GM18505 (cell line): ENCODE results near the gene RNH1.

Experiments used
- ATAC-seq: cut with Tn5 transposase; IDR thresholded peaks from one replicate; pipeline ENCODE4 v1.9.1; 2021; ENCODE audit not compliant: unreplicated experiment
- POLR2A ChIP-seq: IDR thresholded peaks from 4 replicates; pipeline ENCODE4 v1.6.1; 2011; ENCODE audit warnings: borderline replicate concordance; ENCODE audit not compliant: insufficient read depth, insufficient read length; ENCODE audit errors: extremely low read depth

Gene RNH1

DNA sequence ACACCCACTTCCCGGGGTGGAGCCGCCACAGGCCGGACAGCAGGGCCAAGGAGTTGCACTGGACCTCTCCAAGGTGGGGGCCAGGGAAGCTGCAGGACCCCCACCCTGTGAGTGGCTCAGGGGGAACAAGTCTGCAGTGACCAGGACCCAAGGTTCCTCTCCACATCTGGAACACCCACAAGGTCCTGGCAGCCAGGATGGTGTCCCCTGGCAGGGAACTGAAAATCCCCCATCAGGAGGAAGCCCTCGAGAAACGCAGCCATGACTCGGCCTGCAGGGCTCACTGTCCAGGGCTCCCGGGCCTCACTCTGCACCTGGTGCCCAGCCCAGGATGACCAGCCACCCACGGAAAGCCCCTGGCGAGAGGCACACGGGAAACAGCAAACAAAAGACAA lies 11.5 kb downstream of the RNH1 start:
- no peak for TF ChIP-seq POLR2A
- no peak for ATAC-seq

DNA sequence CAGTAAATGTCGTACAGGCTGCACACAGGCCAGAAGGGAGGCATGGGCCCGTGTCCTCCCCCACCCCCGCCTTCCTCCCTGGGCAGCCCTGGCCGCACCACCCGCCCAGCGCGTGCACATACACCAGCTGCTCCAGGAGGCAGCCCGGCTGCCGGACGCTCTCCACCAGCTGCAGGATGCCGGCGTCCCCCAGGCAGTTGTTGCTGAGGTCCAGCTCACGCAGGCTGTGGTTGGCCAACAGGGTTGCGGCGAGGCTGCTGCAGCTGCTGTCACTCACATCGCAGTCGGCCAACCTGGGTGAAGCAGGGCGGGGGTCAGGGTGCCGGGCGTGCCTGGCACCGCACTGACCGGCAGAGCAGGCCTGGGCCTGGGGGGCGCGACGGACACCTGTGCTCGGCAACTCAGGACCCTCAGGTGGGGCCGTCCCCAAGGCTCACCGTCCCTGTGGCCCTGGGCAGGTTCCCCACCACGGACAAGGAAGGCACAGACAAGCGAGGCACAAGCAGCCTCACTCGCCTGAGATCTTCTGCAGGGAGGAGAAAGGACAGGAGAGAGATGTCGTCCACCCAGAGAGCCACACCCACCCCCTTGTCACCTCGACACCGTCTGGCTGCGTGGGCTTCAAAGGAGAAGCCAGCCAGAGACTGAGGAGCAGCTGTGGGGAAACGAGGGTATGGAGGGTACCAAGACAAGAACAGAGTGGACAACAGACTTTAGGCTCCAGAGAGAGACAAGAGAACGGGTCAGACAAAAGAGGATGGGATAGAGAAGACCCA lies 12.1 kb downstream of the RNH1 start:
- ATAC-seq, result no peak
- no peak for TF ChIP-seq POLR2A

DNA sequence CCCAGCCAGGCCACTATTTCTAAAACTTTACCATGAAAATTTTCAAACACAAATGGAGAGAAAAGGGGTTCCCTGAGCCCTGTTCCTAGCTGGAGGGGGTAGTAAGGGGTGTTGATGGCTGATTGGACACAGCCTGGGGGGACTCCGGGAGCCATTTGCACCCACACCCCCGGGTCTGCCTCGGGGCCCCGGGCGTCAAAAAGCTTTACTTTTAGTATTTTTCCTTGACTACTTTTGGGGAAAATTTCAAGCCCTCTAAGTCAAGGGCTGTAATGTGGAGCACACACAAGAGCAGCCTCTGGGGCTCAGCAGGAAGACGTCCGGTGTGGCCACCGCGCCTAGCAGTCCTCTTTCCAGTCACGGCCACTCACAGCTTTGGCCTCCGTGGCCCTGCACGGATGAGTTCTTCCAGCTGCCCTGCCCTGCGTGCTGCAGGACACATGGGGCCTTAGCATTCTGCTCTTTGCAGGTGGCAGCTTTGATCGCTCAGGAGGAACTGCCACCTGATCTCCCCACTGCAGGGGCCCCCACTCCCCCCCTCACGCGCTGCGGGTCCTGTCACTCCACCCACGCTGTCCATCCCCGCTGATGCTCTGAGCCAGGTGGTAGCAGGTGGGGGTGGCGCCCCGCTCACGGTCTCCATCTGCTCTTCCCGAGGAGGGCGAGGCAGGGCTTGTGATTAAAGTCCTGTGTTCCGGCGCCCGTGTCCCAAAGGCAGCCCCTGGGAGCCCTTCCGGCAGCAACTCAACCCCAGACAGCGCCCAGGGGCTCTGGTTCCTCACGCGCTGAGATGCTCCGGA lies 14.4 kb downstream of the RNH1 start:
- TF ChIP-seq POLR2A, result no peak
- ATAC-seq, result no peak

DNA sequence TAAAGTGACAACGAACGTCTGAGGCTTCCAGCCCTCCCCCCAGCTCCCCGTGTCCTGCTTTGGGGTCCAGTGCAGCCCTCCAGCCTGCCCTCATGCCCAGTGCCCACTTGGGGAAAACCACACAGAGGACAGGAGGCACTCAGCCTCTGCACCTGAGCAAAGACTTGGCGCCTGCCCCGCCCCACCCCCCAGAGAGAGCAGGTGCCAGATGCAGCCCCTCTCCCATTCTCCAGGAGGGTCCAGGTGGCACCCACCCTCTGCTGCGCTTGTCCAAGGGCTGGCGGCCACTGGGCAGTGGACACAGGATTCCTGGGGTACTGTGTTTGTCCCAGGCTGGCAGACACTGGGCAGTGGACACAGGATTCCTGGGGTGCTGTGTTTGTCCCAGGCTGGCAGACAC lies 15.7 kb downstream of the RNH1 start:
- no peak for TF ChIP-seq POLR2A
- ATAC-seq, result no peak

DNA sequence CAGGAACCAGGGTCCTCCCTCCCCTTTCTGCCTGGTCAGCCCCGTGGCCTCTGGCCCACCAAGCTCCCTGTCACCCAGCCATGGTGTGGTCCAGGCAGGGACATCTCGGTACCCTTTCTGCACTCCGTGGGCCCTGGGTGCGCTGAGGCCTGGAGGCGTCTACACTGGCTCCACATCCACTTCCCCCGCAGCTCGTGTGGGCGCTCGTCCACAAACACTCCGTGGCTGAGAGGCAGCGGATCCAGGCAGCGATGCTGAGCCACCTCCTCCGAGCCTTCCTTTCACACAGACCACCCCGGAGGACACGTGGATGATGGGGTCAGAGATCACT lies 16.1 kb downstream of the RNH1 start:
- TF ChIP-seq POLR2A, result no peak
- ATAC-seq, result no peak

DNA sequence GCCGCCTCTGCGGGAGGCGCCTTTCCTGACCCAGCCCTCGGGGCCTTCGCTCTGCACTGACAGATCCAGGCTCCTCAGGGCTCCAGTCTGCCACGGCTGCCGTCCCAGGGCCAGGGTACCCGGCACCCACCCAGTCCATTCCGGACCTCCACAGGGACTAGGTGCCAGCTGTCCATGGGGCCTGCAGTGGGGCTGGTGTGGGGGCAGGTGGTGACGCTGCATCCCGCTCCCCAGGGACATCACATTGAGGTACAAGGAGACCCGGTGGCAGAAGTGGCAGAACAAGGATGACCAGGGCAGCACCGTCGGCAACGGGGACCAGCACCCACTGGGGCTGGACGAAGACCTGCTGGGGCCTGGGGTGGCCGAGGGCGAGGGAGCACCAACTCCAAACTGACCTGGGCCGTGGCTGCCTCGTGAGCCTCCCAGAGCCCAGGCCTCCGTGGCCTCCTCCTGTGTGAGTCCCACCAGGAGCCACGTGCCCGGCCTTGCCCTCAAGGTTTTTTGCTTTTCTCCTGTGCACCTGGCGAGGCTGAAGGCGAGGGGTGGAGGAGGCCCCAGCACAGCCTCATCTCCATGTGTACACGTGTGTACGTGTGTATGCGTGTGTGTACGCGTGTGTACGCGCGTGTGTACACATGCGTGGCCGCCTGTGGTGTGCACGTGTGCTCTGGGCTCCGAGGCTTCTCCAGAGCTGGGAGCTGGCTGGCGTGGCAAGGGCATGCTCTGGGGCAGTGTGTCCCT lies 16.7 kb downstream of the RNH1 start:
- no peak for ATAC-seq
- TF ChIP-seq POLR2A, result no peak

DNA sequence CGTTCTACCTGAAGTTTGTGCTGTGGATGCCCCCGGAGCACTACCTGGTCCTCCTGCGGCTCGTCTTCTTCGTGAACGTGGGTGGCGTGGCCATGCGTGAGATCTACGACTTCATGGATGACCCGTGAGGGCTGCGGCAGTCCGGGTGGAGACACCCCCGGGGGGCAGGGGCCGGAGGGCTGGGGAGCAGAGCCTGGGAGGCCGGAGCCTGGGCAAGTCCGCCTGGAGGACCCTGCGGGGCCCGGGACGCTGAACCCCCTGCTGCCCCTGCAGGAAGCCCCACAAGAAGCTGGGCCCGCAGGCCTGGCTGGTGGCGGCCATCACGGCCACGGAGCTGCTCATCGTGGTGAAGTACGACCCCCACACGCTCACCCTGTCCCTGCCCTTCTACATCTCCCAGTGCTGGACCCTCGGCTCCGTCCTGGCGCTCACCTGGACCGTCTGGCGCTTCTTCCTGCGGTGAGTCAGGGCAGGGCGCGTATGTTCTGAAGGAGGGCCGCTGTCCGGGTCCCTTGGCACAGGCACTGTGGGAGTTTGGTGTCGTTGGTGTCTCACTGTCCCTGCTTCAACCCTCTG lies 17.3 kb downstream of the RNH1 start:
- TF ChIP-seq POLR2A, result no peak
- ATAC-seq, result no peak

DNA sequence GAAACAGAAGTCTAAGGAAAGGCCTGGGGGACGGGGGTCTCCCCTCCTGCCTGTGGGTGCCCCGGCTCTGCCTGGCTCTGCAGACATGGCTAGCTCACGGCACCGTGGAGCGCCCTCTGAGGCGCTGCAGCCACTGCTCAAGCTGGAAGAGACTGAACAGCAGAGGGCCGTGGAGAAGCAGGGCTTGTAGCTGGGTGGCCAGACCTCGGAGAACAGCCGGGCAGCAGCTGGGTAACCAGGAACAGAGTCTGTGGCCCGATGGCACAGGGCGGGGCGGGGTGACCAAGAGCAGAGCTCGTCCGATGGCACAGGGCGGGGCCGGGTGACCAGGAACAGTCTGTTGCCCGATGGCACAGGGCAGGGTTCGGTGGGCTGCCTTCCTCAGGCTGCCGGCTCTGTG lies 18.1 kb downstream of the RNH1 start:
- no peak for TF ChIP-seq POLR2A

DNA sequence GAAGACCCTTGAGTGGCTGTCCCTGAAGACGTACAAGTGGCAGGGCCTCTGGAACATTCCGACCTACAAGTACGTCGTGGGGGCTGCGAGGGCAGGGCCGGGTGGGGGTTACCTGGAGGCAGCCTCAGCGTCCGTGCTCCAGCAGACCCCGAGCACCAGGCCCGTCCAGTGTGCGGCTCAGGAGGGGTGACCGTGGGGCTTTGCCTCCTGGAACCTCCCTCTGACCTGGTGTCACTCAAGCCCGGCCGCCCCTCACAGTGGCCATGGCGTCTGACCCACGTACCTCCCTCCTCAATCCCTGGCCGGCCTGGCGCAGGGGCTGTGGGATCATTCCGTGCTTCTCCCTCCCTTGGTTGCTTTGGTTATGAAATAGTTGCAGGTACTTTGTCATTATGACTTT lies 18.5 kb downstream of the RNH1 start:
- no peak for ATAC-seq
- no peak for TF ChIP-seq POLR2A

More for the DNA sequence above, 18.1 kb downstream of the RNH1 start:
- no peak for ATAC-seq

DNA sequence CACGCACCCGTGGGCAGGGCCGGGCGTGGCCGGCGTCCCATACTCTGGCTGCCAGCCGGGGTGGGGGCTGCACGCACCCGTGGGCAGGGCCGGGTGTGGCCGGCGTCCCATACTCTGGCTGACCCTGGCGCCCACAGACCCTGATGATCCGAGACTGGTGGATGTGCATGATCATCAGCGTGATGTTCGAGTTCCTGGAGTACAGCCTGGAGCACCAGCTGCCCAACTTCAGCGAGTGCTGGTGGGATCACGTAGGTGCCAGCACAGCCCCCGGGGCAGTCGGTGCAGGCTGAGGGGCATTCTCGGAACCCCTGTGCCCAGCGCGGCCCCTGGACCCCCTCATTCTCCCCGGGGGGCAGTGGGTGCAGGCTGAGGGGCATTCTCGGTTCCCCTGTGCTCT lies 19.0 kb downstream of the RNH1 start:
- no peak for TF ChIP-seq POLR2A
- ATAC-seq, result no peak

DNA sequence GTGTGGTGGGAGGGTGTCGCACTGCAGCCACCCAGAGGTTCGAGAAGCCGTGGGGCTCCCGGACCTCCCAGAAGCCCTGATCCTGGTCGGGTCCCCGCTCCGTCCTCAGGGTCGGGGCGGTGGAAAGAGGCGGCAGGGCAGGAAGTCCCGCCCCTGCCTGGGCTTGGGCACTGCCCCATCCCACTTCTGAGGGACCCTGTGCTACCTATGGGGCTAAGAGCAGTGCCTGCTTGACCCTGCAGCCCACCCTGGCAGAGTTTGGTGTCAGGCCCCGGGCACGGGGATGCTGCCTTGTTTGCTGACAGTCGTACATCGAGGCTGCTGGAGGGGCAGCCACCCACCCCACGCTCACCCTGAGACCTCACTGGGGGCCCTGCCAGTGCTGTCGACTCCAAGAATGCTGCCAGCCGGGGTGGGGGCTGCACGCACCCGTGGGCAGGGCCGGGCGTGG lies 19.4 kb downstream of the RNH1 start:
- no peak for ATAC-seq
- TF ChIP-seq POLR2A, result no peak

DNA sequence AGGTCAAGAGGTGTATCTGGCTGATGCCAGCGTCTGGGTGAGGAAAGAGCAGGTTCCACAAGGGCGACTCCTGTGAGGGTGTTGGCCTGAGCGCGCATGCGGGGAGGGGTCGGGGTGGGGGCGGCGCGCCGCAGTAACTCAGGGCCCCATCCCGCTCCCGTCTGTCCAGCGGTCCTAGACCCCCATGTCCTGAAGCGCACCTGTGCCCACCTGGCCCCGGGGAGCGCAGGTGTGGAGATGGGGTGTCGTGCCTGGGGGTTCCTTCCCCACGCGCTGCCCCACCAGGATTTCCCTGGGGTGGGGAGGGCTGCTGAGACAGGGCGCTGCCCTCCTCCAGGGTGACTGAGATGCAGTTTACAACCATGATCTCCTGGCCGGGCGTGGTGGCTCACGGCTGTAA lies 20.9 kb downstream of the RNH1 start:
- ATAC-seq, result no peak
- no peak for TF ChIP-seq POLR2A

DNA sequence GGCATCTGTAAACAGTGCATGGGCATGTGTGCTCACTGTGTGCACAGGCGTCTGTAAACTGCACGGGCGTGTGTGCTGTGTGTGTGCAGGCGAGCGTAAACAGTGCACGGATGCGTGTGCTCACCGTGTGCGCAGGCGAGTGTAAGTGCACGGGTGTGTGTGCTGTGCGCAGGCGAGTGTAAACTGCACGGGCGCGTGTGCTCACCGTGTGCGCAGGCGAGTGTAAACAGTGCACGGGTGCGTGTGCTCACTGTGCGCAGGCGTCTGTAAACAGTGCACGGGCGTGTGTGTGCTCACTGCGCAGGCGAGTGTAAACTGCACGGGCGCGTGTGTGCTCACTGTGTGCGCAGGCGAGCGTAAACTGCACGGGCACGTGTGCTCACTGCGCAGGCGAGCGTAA lies 22.4 kb downstream of the RNH1 start:
- no peak for ATAC-seq
- TF ChIP-seq POLR2A, result no peak
